ENCODE measurements around the gene TDRKH.
A peak's percentile ranks its signal among the peaks of the same experiment; 100 is the strongest.
"Not testable (repeated sequence)": the region's sequence is repeated elsewhere in the genome, so short reads cannot be mapped to it uniquely, and the experiment has no call there.

The TDRKH gene

DNA sequence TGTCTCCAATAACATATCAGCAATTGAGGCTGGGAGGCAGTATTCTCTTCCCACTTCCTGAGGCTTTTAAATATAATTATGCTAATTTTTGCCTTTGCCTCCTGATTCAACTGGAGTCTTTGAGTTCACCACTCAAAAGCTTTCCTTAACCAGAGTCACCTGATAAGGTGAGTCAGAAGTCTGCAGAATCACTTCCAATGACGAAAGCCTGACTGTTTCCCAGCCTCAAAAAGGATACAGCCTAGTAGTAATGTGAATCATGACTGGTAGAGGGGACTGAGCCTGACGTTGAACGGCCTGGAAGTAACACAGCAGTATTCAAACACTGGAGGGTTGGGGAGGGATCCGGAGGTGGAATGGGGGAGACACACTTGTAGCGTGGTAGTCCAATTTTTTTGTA is 16.6 kb downstream of the TDRKH start:
- TF ChIP-seq MYC (IDR thresholded peaks at IDR 0.05; ENCODE audit: low read depth, low read length) (no peak), POLR2A (IDR thresholded peaks at IDR 0.05; ENCODE audit: extremely low read depth, insufficient read length) (no peak)
- TF ChIP-seq, protein P1, sequence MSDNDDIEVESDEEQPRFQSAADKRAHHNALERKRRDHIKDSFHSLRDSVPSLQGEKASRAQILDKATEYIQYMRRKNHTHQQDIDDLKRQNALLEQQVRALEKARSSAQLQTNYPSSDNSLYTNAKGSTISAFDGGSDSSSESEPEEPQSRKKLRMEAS (IDR thresholded peaks at IDR 0.05; ENCODE audit: low read depth, low read length) = no peak
- TF ChIP-seq, protein P2, sequence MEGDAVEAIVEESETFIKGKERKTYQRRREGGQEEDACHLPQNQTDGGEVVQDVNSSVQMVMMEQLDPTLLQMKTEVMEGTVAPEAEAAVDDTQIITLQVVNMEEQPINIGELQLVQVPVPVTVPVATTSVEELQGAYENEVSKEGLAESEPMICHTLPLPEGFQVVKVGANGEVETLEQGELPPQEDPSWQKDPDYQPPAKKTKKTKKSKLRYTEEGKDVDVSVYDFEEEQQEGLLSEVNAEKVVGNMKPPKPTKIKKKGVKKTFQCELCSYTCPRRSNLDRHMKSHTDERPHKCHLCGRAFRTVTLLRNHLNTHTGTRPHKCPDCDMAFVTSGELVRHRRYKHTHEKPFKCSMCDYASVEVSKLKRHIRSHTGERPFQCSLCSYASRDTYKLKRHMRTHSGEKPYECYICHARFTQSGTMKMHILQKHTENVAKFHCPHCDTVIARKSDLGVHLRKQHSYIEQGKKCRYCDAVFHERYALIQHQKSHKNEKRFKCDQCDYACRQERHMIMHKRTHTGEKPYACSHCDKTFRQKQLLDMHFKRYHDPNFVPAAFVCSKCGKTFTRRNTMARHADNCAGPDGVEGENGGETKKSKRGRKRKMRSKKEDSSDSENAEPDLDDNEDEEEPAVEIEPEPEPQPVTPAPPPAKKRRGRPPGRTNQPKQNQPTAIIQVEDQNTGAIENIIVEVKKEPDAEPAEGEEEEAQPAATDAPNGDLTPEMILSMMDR (IDR thresholded peaks at IDR 0.05; ENCODE audit: low read depth, low read length) = no peak
- no peak overlapping the region for H3K4me3 ChIP-seq (ENCODE audit: low read depth, low read length)
- DNase-seq (ENCODE audit: low read depth) = no peak

DNA sequence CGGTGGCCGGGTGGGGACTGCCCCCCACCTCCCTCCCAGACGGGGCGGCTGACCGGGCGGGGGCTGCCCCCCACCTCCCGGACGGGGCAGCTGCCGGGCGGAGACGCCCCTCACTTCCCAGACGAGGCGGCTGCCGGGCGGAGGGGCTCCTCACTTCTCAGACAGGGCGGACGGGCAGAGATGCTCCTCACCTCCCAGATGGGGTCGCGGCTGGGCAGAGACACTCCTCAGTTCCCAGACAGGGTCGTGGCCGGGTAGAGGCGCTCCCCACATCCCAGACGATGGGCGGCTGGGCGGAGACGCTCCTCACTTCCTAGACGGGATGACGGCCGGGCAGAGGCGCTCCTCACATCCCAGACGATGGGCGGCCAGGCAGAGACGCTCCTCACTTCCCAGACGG is 21.0 kb downstream of the TDRKH start:
- DNase-seq (ENCODE audit: low read depth); H3K4me3 ChIP-seq (ENCODE audit: low read depth, low read length): not testable (repeated sequence)

DNA sequence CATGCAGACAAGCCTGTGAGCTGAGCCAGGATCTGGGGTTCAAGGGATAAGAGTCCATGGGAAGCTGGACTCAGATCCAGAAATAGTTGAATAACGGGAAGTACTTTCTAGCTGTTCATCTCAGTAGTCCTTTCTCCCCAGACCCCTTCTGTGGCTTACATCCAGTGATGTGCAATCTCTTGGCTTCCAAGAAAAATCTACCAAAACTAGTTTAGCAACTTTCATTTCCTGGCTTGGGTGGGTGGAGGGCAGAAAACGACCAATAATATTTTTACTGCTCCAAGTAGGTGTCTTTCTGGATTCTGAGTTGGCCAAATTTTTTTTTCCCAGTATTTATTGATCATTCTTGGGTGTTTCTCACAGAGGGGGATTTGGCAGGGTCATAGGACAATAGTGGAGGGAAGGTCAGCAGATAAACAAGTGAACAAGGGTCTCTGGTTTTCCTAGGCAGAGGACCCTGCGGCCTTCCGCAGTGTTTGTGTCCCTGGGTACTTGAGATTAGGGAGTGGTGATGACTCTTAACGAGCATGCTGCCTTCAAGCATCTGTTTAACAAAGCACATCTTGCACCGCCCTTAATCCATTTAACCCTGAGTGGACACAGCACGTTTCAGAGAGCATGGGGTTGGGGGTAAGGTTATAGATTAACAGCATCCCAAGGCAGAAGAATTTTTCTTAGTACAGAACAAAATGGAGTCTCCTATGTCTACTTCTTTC is 21.8 kb downstream of the TDRKH start:
- not testable (repeated sequence) for DNase-seq (ENCODE audit: low read depth); H3K4me3 ChIP-seq (ENCODE audit: low read depth, low read length)

DNA sequence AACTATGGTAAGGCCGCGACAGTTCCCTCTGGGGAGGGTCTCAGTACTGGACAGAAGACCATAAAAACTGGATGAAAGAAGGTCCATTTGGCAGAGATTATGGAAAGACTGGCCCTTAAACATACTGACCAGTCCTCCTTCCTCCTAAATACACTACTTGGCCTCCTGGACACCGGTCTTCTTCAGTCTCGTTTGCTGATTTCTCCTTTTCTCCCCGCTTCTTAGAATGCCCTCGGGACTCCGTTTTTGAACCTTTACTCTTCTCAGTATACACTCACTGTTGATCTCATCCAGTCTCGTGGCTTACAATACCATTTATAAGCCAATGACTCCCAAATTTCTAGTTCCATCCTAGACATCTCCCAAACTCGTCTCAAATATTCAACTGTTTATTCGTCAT is 26.3 kb downstream of the TDRKH start:
- peak overlapping the region; percentile 98 for H3K4me3 ChIP-seq (ENCODE audit: low read depth, low read length)
- TF ChIP-seq, protein P2 (IDR thresholded peaks at IDR 0.05; ENCODE audit: low read depth, low read length) = no peak
- TF ChIP-seq, protein P1 (IDR thresholded peaks at IDR 0.05; ENCODE audit: low read depth, low read length) = no peak
- TF ChIP-seq MYC (IDR thresholded peaks at IDR 0.05; ENCODE audit: low read depth, low read length) (no peak), POLR2A (IDR thresholded peaks at IDR 0.05; ENCODE audit: extremely low read depth, insufficient read length) (no peak)
- DNase-seq (ENCODE audit: low read depth) = peak; percentile 14

DNA sequence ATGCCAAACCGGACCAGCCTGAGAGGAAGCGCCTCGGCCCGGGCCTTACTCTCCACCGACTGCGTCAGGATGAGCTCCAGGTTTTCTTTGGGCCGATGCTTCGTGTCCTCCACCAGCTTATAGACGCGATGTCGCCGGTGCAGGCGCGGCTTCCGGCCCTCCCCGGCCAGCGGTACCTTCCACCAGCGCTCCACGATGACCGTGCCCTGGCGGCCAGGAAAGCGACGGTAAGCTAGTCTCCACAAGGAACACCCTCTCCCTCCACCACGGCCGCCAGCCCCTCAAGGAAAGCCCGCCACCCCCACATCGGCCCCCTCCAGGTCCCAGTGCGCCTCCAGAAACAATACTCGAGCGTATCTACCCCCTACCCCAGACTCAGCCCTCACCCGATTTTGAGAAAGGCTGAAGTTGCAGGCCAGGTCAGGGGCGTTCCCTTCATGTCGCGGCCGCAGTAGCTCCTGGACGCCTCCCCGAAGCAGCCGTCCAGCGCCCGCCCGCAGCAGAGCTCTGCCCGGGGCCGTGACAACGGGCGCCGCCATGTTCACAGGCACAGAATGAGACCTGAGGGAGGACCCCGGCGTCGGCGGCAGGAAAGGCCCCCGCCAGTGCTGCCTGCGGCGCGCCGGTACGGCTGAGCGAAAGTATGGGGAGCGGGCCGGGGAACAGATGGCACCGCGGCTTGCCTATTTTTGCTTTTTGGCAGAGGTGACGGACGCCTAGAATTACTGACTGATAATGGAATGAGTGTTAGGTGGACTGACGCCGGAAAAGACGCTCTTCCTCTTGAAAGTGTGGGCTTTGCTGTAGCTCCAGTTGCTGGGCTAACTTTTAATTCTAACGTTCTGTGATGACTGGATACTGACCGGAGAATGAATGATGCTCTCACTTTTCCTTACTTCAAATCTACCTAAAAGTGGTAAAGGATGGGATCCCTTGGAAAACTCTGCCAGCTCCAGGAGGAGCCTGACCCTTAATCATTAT is 27.1 kb downstream of the TDRKH start, which contains the start of gene MRPL9:
TSS of gene MRPL9 (minus strand) at position 556 of the 981 bp plus-strand sequence. CDS start at position 539, 17 bp downstream.
- H3K4me3 ChIP-seq (ENCODE audit: low read depth, low read length) = peak within 1 kb of the TSS; percentile 98
- TF ChIP-seq, protein P1 (IDR thresholded peaks at IDR 0.05; ENCODE audit: low read depth, low read length) = peak; percentile 80
- TF ChIP-seq POLR2A (IDR thresholded peaks at IDR 0.05; ENCODE audit: extremely low read depth, insufficient read length) (peak; percentile 66), MYC (IDR thresholded peaks at IDR 0.05; ENCODE audit: low read depth, low read length) (peak; percentile 47)
- TF ChIP-seq, protein P2 (IDR thresholded peaks at IDR 0.05; ENCODE audit: low read depth, low read length) = no peak
- peak; percentile 91 for DNase-seq (ENCODE audit: low read depth)

DNA sequence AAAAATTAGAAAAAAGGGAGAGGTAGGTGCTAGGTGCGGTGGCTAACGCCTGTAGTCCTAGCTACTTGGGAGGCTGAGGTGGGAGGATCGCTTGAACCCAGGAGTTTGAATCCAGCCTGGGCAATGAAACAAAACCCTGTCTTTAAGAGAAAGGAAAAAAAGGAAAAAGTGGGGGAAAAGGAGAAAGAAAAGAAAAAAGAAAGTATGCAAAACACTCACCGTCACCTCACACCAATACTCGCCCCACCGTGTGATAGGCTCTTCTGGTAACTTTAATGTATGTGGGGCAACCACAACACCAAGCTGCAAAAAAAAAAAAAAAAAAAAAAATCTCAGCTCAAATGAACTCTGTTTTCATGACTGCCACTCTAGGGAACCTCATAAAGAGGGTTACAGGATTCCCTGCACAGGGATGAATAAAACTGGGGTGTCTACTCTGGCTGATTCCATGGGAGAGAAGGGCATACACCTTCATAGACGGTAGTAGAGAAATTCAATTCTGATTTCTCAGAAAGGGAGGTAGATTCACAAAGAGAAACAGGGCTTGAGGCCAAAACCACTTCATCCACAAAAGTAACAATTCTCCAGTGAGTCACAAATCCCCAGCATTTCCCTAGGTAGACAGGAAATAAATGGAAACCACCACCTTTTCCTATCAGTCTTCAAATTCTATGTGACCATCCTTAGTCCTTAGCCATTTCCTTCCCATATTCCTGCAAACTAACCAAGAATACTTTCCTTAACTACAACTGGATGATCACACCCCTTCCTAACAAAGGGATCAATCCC is 29.5 kb downstream of the TDRKH start:
- no peak overlapping the region for H3K4me3 ChIP-seq (ENCODE audit: low read depth, low read length)
- TF ChIP-seq, protein P2 (IDR thresholded peaks at IDR 0.05; ENCODE audit: low read depth, low read length) = no peak
- TF ChIP-seq POLR2A (IDR thresholded peaks at IDR 0.05; ENCODE audit: extremely low read depth, insufficient read length) (no peak), MYC (IDR thresholded peaks at IDR 0.05; ENCODE audit: low read depth, low read length) (no peak)
- TF ChIP-seq, protein P1 (IDR thresholded peaks at IDR 0.05; ENCODE audit: low read depth, low read length) = no peak

More for the DNA sequence above, 29.5 kb downstream of the TDRKH start:
- DNase-seq (ENCODE audit: low read depth) = no peak
